ENCODE measurements around the gene MIPOL1. TPM values are rescaled to one million over a fixed set of nuclear protein-coding genes. Genes with fewer than 3 reads are reported as not detected.

Gene MIPOL1
- total and polyA plus RNA-seq, 2 experiments from 2014 or later: 5.7 to 5.9 TPM

DNA sequence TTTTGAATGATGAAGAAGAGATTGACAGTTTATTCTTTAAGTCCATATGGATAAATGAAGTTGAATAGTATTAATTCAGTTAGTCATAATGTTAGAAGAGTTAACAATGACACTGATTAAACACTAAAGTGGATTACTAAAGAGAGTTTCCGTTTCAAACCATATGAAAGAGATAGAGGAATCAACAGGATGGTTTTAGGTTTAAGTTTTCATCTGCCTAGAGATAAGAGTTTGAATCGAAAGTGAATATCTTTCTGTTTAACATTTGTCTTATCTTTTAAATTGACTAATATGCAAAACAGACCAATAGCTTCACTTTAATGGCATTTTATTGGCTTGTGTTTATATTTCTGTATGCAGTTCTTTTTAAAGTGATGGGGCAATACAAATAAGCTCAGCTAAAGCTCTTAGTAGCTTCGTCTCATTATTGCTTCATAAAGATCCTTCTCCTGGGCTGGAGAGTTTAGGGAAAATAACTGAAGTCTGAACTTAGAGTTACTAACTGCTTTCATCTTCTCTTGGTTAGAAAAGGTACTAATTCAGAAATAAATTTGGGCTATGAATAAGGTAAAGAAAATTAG is 66.0 kb downstream of the MIPOL1 start:
- H3K9ac ChIP-seq: no peak overlapping the region
- no peak overlapping the region for H2AFZ ChIP-seq
- H4K20me1 ChIP-seq (ENCODE audit: insufficient read depth): no peaks in the 10 kb centered on the region
- H3K9me2 ChIP-seq (ENCODE audit: insufficient read depth): no peaks in the 10 kb centered on the region
- no peak for TF ChIP-seq EZH2phosphoT487 (IDR thresholded peaks at IDR 0.05; ENCODE audit: insufficient read depth, low read depth)
- no peak for TF ChIP-seq EZH2 (IDR thresholded peaks at IDR 0.05; ENCODE audit: insufficient read depth, poor library complexity, severe bottlenecking)
- no peaks in the 10 kb centered on the region for H3K9me3 ChIP-seq (ENCODE audit: low read depth)
- in situ Hi-C loops (cut with MboI): no loop called here
- no peak for DNase-seq
- H3K4me1 ChIP-seq (ENCODE audit: insufficient read depth): no peaks in the 10 kb centered on the region
- no peaks in the 10 kb centered on the region for H3F3A ChIP-seq (ENCODE audit: insufficient read depth)
- H3K79me2 ChIP-seq (ENCODE audit: insufficient read depth): no peaks in the 10 kb centered on the region
- no peak overlapping the region for H3K4me2 ChIP-seq (ENCODE audit: unreplicated experiment)
- no peaks in the 10 kb centered on the region for H3K27me3 ChIP-seq (replicated peaks; ENCODE audit: insufficient read depth)
- H3K36me3 ChIP-seq (ENCODE audit: low read depth): no peaks in the 10 kb centered on the region
- 78 to 88% methylated on average over 3 of the region's 3 CpGs for WGBS, 2 experiments (ENCODE audit: low coverage in 1 of 2, low lambda C conversion rate in 2 of 2, missing lambda C conversion rate in 2 of 2)
- H3K4me3 ChIP-seq: no peak overlapping the region
- H3K27ac ChIP-seq: no peak overlapping the region

DNA sequence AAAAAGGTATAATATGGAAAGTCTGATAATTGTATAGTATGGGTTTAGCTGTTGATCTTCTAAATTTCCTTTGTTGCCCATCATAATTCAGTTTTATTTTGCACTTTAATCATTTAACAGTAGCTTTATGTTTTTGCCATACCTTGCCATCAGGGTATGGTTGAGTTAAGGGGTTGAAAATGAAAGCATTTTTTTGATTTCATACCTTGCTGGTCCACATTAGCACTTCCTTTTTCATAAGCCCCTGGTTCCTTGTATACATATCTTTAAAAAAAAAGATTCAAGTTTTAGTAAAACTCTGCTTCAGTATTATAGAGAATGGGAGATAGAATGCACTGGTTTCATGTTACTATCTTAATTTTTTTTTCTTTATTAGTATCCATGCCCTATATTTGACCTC is 71.1 kb downstream of the MIPOL1 start:
- Histone ChIP-seq H3K79me2 (ENCODE audit: insufficient read depth) (no peaks in the 10 kb centered on the region), H3F3A (ENCODE audit: insufficient read depth) (no peaks in the 10 kb centered on the region), H3K4me2 (ENCODE audit: unreplicated experiment) (no peak overlapping the region), H3K9me2 (ENCODE audit: insufficient read depth) (no peaks in the 10 kb centered on the region), H3K27ac (no peak overlapping the region), H4K20me1 (ENCODE audit: insufficient read depth) (no peaks in the 10 kb centered on the region), H3K9ac (no peak overlapping the region), H3K27me3 (replicated peaks; ENCODE audit: insufficient read depth) (no peaks in the 10 kb centered on the region), H2AFZ (no peak overlapping the region), H3K4me1 (ENCODE audit: insufficient read depth) (no peaks in the 10 kb centered on the region), H3K9me3 (ENCODE audit: low read depth) (no peaks in the 10 kb centered on the region), H3K4me3 (no peak overlapping the region), H3K36me3 (ENCODE audit: low read depth) (no peaks in the 10 kb centered on the region)
- DNase-seq: no peak
- TF ChIP-seq EZH2phosphoT487 (IDR thresholded peaks at IDR 0.05; ENCODE audit: insufficient read depth, low read depth) (no peak), EZH2 (IDR thresholded peaks at IDR 0.05; ENCODE audit: insufficient read depth, poor library complexity, severe bottlenecking) (no peak)
- in situ Hi-C loops (cut with MboI): no loop called here

DNA sequence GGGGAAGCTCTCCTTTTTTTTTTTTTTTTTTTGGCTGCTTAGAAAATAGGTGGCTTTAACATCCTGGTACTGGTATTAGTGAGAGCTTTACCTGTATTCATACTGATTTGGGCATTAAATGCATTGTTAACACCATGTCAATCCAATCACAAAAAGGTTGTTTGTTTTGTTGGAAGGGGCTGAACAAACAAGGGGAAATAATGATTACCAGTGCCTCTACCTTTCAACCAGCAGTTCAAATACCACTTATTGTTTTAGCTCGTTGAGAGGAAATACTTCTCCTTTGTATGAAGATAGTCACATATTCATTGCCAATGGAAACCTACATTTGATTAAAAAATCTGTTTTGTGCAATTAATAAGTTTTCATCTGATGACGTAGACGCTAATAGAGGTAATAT is 72.9 kb downstream of the MIPOL1 start:
- Histone ChIP-seq H3K9ac (no peak overlapping the region), H2AFZ (no peak overlapping the region), H3K4me1 (ENCODE audit: insufficient read depth) (no peaks in the 10 kb centered on the region), H3F3A (ENCODE audit: insufficient read depth) (no peaks in the 10 kb centered on the region), H3K9me3 (ENCODE audit: low read depth) (no peaks in the 10 kb centered on the region), H3K9me2 (ENCODE audit: insufficient read depth) (no peaks in the 10 kb centered on the region), H3K79me2 (ENCODE audit: insufficient read depth) (no peaks in the 10 kb centered on the region), H3K4me3 (no peak overlapping the region), H3K36me3 (ENCODE audit: low read depth) (no peaks in the 10 kb centered on the region), H3K4me2 (ENCODE audit: unreplicated experiment) (no peak overlapping the region), H3K27ac (no peak overlapping the region), H4K20me1 (ENCODE audit: insufficient read depth) (no peaks in the 10 kb centered on the region), H3K27me3 (replicated peaks; ENCODE audit: insufficient read depth) (no peaks in the 10 kb centered on the region)
- DNase-seq: no peak
- in situ Hi-C loops (cut with MboI): no loop called here
- TF ChIP-seq EZH2phosphoT487 (IDR thresholded peaks at IDR 0.05; ENCODE audit: insufficient read depth, low read depth): no peak
- no peak for TF ChIP-seq EZH2 (IDR thresholded peaks at IDR 0.05; ENCODE audit: insufficient read depth, poor library complexity, severe bottlenecking)
- 90 to 94% methylated on average over 3 of the region's 3 CpGs for WGBS, 2 experiments (ENCODE audit: low coverage in 1 of 2, low lambda C conversion rate in 2 of 2, missing lambda C conversion rate in 2 of 2)

DNA sequence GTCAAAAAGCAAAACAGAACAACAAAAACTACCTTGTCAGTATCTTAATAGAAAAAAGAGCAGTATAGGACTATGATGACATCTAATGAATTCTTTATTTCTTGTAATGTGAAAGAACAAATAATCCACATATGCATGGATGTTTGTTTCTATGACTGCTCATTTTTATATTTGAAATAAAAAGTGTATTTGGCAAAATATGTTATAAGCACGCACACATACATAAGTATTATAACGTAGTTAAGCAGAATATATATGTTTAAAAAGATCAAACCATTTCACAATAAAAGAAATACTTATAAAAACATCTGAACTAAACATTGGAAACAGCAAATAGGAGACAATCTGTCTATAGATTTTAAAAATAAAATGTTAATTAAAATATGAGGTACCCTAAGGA is 74.8 kb downstream of the MIPOL1 start:
- DNase-seq: no peak
- no peak overlapping the region for H3K27ac ChIP-seq
- H2AFZ ChIP-seq: no peak overlapping the region
- H3K36me3 ChIP-seq (ENCODE audit: low read depth): no peaks in the 10 kb centered on the region
- no peaks in the 10 kb centered on the region for H3K9me2 ChIP-seq (ENCODE audit: insufficient read depth)
- no peak overlapping the region for H3K4me3 ChIP-seq
- no peaks in the 10 kb centered on the region for H4K20me1 ChIP-seq (ENCODE audit: insufficient read depth)
- WGBS, 2 experiments (ENCODE audit: low coverage in 1 of 2, low lambda C conversion rate in 2 of 2, missing lambda C conversion rate in 2 of 2): 99 to 100% methylated on average over 2 of the region's 2 CpGs
- TF ChIP-seq EZH2phosphoT487 (IDR thresholded peaks at IDR 0.05; ENCODE audit: insufficient read depth, low read depth) (no peak), EZH2 (IDR thresholded peaks at IDR 0.05; ENCODE audit: insufficient read depth, poor library complexity, severe bottlenecking) (no peak)
- H3K79me2 ChIP-seq (ENCODE audit: insufficient read depth): no peaks in the 10 kb centered on the region
- no peaks in the 10 kb centered on the region for H3F3A ChIP-seq (ENCODE audit: insufficient read depth)
- no peaks in the 10 kb centered on the region for H3K4me1 ChIP-seq (ENCODE audit: insufficient read depth)
- no peak overlapping the region for H3K4me2 ChIP-seq (ENCODE audit: unreplicated experiment)
- H3K9ac ChIP-seq: no peak overlapping the region
- H3K9me3 ChIP-seq (ENCODE audit: low read depth): no peaks in the 10 kb centered on the region
- H3K27me3 ChIP-seq (replicated peaks; ENCODE audit: insufficient read depth): no peaks in the 10 kb centered on the region
- in situ Hi-C loops (cut with MboI): no loop called here

DNA sequence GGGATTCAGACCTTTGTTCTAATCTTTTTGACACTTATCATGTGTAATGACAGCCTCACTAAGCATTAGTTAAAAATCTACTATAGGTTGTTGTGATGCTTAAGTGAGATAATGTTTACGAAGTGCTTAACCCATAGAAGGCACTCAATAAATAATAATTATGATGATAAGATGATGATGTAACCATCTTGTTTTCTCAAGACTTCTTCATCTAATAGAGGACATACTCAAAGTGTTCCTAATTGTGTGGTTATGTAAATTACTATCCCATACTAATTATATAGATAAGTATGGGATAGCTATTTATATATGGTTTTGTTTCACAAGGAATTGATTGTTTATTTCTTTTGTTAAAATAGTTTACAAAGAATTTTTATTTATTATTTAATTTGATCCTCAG is 76.9 kb downstream of the MIPOL1 start:
- no peak for DNase-seq
- H3K9ac ChIP-seq: no peak overlapping the region
- no peaks in the 10 kb centered on the region for H3K9me3 ChIP-seq (ENCODE audit: low read depth)
- no peaks in the 10 kb centered on the region for H3F3A ChIP-seq (ENCODE audit: insufficient read depth)
- in situ Hi-C loops (cut with MboI): no loop called here
- H3K4me1 ChIP-seq (ENCODE audit: insufficient read depth): no peaks in the 10 kb centered on the region
- TF ChIP-seq EZH2phosphoT487 (IDR thresholded peaks at IDR 0.05; ENCODE audit: insufficient read depth, low read depth): no peak
- no peak for TF ChIP-seq EZH2 (IDR thresholded peaks at IDR 0.05; ENCODE audit: insufficient read depth, poor library complexity, severe bottlenecking)
- H3K4me3 ChIP-seq: no peak overlapping the region
- H3K79me2 ChIP-seq (ENCODE audit: insufficient read depth): no peaks in the 10 kb centered on the region
- no peaks in the 10 kb centered on the region for H3K27me3 ChIP-seq (replicated peaks; ENCODE audit: insufficient read depth)
- 88 to 92% methylated on average over 1 of the region's 1 CpG for WGBS, 2 experiments (ENCODE audit: low coverage in 1 of 2, low lambda C conversion rate in 2 of 2, missing lambda C conversion rate in 2 of 2)
- no peak overlapping the region for H3K27ac ChIP-seq
- H2AFZ ChIP-seq: no peak overlapping the region
- H3K36me3 ChIP-seq (ENCODE audit: low read depth): no peaks in the 10 kb centered on the region
- no peaks in the 10 kb centered on the region for H3K9me2 ChIP-seq (ENCODE audit: insufficient read depth)
- H4K20me1 ChIP-seq (ENCODE audit: insufficient read depth): no peaks in the 10 kb centered on the region
- H3K4me2 ChIP-seq (ENCODE audit: unreplicated experiment): no peak overlapping the region
